HS-27A (cell line): Measurements from ENCODE around the gene SORD.
A peak's percentile ranks its signal among the peaks of the same experiment; 100 is the strongest.
"Not testable (repeated sequence)": the region's sequence is repeated elsewhere in the genome, so short reads cannot be mapped to it uniquely, and the experiment has no call there.

ENCODE experiments used
- DNase-seq: peaks from one replicate; pipeline ENCODE4 v3.0.0-alpha.2; 2012; ENCODE audit warnings: low read depth, missing footprints

The SORD gene

DNA sequence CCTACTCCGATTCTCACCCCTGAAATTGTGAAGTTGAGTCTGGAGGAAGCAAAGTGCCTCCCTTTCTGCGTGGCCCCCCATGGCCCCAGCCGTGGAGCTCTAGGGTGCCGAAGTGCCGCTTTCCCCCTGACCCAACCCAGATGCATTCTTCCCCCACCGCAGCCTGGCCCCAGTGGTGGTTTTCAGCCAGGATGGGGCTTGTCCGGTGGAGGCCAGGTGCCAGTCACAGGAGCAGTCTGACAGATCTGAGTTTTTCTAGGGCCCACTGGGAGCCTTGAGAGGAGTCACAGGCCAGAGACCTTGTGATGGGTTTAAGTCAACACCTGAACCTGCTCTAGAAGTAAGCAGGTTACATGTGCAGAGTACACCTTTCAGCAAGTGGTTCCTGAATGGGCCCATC, 39.3 kb downstream of the SORD start:
- DNase-seq = not testable (repeated sequence)

DNA sequence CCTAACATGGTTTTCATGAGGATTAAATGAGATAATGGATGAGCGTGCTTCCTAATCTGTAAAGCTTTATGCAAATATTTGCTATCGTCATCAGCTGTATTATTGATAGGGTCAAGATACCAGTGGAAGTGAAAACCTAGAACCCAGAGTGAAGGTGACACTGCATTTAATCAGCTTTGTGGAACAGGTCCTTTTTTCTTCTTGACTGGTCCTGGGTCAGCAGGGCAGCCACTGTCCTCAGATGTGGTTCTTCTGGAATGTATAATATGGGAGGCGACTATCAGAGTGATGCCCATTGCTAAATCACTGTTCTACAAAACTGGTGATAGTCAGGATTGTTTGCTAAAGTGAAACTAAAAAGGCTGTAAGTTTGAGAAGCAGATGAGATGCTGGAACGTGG, 41.4 kb downstream of the SORD start:
- no peak for DNase-seq

DNA sequence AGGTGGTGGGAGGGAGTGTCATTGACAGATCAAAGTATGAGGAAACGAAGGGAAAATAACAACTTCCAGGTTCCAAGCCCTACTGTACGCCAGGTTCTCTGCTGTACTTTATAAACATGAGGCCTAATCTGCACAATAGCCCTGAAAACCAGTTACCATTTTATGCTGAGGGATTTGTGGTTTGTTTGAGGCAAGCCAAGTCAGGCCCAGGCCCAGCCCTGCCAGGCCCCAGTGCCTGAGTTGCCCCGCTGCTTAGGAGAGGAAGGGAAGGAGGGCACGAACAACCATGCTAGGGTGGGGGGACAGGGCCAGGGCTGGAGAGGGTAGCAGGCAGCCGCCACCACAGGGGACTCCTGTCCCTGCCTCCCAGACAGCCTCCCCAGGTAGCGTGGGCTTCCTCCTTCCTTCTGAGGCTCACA, 47.0 kb downstream of the SORD start:
- DNase-seq = not testable (repeated sequence)

DNA sequence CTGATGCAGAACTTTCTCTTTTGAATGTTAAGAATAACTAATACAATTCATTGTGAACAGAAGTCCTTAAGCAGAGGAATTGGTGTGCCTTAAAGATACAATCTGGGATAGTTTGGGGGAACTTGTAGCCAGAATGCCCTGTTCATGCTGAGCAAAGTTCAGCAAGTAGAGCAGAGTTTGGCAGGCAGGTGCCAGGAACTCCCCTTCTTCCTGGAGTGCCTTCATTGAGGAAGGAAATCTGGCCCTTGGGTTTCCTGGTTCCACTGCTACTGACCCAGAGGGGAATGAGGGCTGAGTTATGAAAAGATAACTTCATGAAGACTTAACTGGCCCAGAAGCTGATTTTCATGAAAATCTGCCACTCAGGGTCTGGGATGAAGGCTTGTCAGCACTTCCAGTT, 50.6 kb downstream of the SORD start:
- not testable (repeated sequence) for DNase-seq

DNA sequence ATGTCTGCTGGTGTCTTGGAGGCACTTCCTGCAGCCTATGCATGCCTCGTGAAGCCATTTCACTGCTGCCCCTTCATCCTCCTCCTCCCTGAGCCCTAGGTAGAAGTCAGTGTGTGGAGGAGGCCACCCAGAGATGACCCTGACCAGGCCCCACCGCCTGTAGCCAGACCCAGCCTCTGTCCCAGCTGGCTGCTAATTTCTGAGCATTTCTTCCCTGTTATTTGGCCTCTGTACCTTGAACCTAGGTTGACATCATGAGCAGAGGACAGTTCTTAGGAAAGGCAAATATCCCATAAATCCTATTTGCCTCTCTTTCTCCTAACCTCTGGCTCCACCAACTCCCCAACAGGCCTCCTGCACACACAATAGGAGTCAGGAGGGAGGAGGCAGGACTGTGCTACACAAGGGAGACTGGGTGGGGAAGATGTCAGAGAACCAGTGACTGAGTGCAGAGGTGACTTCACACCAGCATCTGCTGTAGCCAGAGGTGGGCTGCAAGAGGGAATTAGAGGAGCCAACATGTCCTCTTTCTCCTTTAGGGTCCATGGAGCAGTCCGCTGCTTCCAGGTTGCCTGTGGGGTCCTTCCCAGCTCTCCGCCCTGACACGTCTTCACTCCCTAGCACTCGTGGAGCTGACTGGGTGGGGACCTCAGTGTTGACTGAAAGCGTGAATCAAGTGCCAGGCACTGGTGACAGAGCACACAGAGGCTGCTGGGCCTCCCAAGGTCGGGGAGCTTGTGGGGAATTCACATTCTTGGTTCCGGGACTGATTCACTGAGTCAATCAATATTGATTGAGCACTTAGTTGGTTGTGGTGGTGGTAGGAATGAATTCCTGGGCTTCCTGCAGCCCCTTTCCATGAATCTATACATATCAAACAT, 52.7 kb downstream of the SORD start:
- DNase-seq = not testable (repeated sequence)

DNA sequence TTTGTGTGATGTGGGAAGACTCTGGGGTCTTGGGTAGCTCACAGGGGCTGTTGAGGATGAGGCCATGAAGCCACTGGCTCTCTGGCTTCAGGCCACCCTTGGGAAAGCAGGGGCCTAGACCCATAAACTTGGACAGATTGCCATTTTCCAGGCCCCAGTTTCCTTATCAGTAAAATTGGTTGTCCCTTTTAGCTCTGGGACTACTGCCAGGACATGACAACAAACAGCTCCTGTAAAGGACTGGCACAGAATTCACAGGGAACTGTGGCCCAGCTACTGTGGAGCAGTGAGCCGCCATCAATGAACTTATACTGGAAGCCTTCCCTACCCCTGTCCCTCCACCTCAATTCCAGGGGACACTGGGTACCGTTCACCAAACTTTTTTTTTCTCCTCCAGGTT, 54.4 kb downstream of the SORD start:
- not testable (repeated sequence) for DNase-seq

DNA sequence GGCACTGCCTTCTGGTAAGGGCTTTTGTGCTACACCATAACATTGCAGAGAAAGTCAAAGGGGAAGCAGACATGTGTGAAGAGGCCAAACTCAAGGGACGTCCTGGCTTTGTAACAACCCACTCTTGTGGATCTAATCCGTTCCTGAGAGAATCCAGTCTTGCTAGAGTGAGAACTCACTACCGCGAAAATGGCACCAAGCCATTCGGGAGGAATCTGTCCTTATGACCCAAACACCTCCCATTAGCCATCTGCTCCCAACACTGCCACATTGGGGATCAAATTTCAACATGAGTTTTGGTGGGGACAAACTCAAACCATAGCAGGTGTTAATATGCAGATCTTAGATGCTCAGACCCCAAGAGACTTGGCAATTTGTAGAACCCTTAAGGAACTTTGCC, 56.2 kb downstream of the SORD start:
- not testable (repeated sequence) for DNase-seq

DNA sequence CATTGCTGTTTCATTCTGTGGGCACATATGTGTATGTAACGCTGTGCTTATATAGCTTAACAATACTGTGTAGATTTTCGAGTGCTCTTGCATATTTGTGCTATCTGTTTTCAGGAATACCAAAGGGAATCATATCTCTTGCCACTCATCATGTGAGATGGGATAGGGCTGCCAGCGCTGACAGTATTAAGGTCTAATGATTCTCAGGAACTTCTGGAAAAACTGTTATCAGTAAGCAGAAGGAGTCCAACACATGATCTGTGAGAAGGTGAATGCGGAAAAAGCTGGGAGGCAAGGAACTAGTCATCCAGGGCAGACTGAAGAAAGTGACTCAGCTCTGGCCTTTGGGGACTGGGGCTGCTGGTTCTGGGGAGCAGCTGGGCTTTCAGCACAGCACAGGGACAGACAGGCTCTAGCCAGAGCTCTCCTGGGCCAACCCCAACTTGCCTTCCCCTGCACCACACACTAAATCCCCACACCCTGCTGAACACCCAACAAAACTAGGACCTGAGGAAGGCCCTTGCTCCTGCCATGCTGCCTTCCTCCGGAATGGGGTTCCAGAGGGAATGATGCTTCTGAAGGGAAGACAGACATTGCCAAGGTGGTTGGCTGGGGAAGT, 56.7 kb downstream of the SORD start:
- not testable (repeated sequence) for DNase-seq

DNA sequence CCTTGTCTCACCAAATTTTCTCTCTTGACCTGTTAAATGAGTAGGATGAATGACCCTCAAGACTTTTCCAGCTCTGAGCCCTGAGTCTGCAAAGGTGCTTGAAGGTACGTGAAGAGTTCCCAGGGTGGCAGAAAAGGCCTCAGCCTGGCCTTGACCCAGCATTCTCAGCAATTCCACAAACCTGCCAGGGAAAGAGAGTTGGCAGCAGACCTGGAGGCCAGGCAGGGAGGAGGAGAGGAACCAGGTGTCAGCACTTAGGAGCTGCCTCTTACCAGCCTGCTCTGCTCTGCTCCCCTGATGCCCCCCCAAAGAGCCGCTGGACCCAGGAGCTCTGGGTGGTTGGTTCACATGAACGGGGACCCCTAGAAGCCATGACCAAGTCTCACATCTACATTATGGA, 57.6 kb downstream of the SORD start:
- DNase-seq = not testable (repeated sequence)

DNA sequence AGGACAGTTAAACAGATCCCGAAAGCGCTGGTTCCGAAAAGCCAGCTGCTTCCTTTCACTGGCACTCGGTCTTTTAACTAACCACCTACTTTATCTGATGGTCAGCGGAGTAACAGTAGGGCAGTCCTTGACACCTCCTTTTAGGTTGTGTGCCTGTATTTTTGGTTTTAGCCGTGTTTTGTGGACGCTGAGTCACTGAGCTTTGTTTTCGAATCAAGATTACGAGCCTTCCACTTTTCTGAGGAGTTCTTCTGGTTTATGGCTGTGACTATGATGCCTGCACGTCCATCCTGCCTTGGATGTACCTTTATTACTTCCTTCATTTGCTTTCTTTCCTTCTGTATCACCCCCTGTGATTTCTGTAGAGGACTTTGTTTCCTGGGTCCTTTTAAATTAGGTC, 59.4 kb downstream of the SORD start:
- DNase-seq = not testable (repeated sequence)

DNA sequence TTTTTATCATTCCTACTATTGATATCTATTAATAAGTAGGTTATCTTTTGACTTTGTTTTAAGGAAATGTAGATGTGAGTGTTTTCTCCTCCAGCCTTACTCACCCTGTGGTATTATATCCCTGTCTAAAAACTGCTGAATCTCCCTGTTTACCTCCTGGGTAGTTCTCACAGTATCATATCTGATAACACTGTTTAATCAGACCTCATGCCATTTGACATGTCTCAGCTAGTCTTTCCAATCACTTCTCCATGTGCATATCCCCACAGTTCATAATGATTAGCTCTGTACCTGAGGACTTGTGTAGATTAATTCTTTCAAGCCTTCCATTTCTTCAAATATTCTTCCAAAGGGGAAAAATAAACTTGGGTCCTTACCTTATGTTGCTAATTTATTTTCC, 60.2 kb downstream of the SORD start:
- no peak for DNase-seq

DNA sequence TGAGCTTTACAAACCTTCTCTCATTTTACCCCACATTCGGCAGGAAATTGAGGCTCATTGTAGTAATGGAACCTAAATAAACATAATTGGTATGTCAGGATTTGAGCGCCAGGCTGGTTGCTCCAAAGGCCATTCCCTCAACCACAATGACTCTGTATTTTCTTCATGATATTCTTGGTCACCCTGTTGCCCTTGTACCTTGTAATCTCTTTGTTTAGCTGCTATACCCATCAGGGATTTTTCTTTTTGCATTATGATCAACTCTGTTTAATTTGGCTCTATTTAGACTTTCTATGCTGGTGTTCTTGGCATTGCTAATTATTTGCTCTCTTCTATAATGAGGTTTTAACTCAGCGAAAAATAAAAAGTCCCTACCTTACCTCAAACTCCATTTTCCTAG, 61.2 kb downstream of the SORD start:
- no peak for DNase-seq

DNA sequence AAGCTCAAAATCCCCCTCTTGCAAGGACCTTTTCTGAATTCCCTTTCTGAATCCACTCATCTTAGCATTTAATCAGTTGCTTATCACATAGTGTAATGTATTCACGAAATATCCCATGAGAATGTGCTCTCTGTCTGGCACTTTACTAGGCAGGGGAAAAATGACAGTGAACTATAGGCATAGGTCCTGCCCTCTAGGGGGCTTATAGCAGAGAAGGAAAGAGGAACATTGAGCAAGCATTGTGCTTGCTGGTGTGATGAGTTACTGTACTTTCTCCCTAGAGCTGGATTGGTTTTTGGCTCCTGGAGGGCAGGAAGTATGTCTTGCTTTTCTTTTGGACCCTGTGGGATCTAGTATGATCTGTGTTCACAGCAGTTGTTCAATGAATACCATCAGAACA, 64.5 kb downstream of the SORD start:
- no peak for DNase-seq

DNA sequence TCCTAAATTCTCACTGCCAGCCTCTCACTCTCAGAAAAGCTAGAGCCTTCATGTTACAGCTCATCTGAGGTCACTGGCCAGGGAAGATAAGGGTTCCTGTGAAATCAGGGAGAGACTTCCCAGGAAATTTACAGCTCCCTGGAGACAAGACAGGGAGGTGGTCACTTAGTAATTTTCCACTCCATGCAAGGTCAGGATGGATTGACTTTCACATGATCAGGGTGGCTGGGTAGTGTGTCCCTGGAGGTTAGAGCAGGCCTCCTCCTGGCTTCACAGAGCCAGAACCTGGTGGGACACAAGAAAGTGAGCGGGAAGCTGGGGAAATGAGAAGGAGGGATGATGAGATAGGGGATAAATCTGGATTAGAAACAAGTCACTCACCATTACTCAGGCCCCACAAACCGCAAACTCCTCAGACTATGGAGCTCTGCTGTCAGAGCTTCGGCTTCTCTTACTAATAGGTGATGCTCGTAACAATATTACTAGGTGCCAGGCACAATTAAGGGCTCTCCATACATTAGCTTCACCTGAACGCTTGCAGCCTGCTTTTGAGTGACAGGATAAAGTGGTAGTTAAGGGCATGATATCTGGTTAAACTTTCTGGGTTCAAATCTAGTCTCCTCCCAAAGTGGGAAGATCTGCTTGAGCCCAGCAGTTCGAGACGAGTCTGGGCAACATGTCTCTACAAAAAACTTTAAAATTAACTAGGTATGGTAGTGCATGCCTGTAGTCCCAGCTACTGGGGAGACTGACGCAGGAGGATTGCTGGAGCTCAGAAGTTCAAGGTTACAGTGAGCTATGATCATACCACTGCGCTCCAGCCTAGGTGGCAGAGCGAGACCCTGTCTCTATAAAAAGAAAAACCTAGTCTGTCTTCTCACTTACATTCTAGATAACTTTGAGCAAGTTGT, 66.1 kb downstream of the SORD start:
- DNase-seq = no peak

DNA sequence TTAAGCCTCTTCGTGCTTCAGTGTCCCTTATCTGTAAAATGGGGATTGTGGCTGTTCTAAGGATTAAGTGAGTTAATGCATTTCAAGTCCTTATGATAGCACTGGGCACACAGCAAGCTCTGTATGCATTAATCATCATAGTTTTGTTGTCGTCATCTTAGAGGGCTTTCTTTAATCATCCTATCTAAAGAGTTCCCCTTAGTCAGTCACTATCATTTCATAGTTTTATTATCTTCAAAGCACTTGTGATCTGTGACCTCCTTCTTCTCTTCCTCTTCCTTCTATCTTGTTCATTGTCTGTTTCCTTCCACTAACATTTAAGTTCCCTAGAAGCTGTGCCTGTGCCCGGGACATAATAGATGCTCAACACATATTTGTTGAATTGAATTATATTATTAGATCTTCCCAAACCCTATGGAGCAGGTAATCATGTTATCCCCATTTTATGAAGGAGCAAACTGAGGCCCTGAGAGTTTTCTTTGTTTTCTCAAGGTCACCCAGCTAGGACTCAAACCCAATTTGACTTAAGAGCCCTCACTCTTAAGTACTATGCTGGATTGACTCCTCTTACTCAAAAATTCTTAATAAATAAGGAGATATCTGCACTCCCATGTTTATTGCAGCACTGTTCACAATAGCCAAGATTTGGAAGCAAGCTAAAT, 66.8 kb downstream of the SORD start:
- no peak for DNase-seq

DNA sequence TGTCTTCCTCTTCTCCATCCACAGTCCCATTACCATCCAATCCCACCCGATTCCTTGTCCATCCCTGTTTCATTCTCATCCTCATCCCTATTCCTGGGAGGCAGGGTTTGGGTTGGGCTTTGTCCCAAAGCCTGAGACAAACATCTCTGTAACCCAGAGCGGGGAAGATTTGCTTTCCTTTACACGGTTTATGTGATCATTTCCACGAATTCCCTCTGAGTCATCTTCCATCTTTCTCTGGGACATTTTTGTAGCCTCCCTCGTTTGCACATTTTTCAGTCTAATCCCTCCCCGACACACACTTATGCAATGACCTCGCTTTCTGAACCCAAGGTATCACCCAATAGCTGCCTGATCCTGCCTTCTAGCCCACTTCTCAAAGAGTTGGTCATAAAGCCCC, 68.2 kb downstream of the SORD start:
- DNase-seq = peak; percentile 19

DNA sequence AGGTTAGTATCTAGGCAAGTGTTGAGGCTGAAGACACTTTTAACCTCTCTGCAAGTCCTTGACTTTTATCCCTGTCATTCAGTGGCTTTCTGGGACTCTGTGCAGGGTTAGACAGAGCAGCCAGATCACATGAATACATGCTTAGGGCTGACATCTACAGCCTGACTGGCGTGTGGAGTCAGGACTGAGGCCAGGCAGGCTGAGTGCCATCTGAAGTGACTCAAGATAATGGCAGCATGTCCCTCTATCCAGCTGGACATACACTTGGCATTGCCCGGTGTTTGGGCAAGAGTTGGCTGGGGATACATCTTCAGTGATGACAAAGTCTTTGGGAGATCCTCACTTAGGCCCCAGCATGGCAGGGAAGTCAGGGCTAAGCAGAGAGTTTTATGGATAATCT, 68.6 kb downstream of the SORD start:
- no peak for DNase-seq

DNA sequence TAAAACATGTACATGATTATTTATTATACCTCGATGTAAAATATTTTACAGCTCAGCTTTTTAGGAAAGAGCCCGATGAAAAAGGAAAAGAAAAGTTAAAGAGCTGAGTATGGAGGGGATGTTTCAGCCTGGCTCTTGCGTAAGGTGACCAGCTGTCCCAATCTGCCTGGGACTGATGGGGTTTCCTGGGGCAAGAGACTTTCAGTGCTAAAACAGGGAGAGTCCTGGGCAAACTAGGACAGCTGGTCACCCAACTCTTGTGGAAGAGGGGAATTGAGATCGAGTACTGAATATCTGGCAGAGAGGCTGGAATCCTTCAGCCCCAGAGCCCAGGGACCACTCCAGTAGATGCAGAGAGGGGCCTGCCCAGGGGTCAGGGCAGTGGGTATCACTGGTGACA, 70.0 kb downstream of the SORD start:
- no peak for DNase-seq

DNA sequence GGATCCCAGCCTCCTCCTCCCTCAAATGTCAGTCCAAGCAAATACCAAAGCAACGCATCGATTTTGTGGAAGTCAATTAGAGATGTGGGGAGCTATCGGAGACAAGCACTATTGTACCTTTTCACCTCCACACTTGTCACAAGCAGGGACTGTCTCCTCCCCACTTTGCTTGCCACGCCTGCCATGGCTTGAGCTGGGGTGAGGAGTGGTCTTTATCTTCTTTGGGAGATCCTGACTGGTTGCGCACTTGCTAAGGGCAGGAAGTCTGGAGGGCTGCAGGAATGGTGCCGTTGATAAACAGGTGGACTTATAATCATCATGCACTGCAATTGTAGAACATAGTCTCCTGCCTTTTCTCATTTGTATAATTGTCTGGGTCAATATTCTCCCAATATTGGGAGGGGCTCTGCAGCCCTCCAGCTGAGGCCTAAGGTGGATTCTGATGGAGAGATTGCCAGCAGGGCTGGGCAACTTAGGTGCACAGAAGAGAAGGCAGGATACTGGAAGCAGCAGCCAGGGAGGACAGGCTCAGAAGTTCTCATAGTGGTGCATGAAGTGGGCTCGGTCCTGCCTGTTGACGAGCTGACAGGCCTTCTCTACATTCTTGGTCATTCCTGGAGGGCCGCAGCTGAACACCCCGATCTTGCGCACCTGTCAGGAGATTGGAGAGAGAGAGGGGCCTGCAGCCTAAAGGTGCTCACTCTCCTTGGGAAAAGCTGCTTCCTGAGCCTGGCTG, 70.8 kb downstream of the SORD start:
- DNase-seq = no peak

DNA sequence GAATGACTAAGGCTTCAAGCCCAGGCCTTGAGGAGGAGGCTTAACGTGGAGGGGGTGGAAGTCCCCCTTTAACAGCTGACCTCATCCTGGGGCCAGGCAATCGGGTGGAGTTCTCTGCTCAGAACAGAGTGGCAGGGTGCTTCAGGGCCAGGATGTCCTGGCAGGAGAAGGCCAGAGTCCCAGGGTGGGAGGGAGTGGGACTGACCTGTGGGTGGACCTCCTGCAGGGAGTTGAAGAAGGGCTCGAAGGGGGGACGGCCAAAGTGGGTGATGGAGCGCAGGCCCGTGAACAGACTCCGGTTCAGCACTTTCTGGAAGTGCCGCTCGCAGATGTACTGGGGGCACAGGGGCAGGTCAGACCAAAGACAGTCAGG, 71.3 kb downstream of the SORD start:
- DNase-seq = no peak

DNA sequence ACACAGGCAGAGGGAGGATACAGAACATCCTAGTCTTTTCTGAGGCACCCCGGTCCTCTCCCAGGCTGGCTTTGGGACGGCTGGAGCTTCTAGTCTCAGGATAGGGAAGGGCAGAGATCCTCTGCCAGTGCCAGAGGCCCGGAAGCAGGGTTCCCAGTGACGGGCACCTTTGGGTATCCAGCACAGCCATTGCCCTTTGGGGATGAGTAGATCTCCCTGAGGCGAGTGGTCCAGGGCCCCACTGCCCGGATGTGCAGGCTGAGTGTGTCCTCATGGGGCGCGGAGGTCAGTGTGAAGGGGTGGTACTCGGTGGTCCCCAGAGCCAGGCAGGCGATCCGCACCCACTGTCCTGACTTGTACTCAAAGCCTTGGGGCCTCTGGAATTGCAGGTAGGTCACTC, 72.7 kb downstream of the SORD start:
- no peak for DNase-seq
